ENCODE data around the gene RUNX2.
A peak's percentile ranks its signal among the peaks of the same experiment; 100 is the strongest.
"Not testable (repeated sequence)": the region's sequence is repeated elsewhere in the genome, so short reads cannot be mapped to it uniquely, and the experiment has no call there.

Gene RUNX2

DNA sequence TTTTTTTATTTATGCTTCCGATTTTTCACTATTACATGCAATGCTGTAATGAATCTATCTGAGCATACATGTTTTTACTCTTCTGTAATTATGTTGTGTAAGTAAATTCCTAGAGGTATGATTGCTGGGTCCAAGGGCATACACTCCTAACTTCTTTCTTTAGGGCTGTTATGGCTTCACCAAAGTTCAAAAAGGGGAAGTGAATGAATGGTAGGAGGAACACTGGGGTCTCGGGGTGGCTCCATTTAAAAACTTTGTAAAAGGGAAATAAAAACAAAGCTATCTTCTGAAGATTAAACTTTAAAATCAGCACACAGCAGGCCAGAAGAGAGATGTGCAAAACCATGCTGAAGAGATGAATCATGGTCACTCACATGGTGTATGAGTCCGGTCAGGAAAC lies 338.7 kb downstream of the RUNX2 start:
- no peak for DNase-seq (ENCODE audit: low read depth in 1 of 2, low spot score in 1 of 2)

DNA sequence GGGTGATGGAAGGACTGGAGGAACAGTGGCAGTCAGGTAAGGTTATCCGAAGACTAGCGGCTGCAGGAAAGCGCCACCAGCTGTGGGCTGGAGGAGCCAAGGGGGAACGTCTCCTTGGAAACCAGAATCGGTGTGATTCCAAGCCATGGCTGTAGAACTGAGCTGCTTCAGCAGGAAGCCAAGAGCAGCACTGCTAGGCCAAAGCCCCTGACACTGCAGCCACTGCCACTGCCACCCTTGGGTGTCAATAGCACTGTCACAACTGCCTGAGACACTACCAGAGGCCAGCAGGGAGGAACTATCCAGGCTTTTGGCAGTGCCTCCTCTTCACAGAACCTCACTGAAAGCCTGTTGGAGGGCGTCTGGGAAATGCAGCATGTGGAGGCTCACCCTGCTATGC lies 339.2 kb downstream of the RUNX2 start:
- no peak for DNase-seq (ENCODE audit: low read depth in 1 of 2, low spot score in 1 of 2)

DNA sequence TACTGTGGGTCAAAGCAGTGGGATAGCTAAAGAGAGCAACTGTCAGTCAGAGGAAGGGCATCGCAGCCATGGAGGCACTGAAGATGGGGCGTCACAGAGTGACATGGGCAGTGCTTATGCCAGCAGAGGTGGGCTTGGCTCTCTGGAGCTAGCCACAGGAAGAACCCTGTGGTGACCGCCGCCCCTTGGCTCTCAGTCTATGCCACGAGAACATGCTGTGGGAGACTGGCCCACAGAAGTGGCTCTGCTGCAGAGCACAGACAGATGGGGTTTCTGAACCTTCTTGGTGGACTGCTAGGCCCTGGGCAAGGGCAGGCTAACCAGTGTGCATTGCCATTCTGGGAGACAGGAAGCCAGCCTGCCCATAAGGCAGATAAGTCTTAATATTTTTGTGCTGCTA lies 339.6 kb downstream of the RUNX2 start:
- DNase-seq (ENCODE audit: low read depth in 1 of 2, low spot score in 1 of 2), result no peak

- no peak for DNase-seq (ENCODE audit: low read depth in 1 of 2, low spot score in 1 of 2)
These were observed 340.6 kb downstream of the RUNX2 start for GRCh38 chr6:45668705-45669104.

GRCh38 chr6:45673167-45673566 lies 345.0 kb downstream of the RUNX2 start:
- not testable (repeated sequence) for DNase-seq (ENCODE audit: low read depth in 1 of 2, low spot score in 1 of 2)

GRCh38 chr6:45675166-45675565 lies 347.0 kb downstream of the RUNX2 start:
- not testable (repeated sequence) for DNase-seq (ENCODE audit: low read depth in 1 of 2, low spot score in 1 of 2)

GRCh38 chr6:45675634-45676033 lies 347.5 kb downstream of the RUNX2 start:
- no peak for DNase-seq (ENCODE audit: low read depth in 1 of 2, low spot score in 1 of 2)

DNA sequence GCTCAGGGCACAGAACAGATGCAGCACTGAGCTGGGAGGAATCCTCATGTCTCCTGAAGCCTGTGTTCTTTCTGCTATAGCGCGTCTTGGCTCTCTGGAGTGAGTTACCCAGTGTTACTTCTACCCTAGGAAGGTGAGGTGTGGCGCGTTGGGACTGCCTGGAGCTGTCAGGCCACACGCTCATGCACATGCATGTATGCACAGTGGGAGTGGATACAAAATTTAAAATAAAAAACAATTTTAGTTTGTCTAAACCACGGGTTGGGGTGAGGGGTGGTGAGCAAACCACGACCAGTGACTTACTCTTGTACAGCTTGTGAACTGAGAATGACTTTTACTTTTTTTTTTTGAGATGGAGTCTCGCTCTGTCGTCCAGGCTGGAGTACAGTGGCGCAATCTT lies 348.2 kb downstream of the RUNX2 start:
- DNase-seq (ENCODE audit: low read depth in 1 of 2, low spot score in 1 of 2), result no peak

GRCh38 chr6:45677381-45678284 lies 349.5 kb downstream of the RUNX2 start:
- DNase-seq (ENCODE audit: low read depth in 1 of 2, low spot score in 1 of 2), result peak in 1 of 2 donors; percentile 15

GRCh38 chr6:45678285-45678607 lies 350.1 kb downstream of the RUNX2 start:
- DNase-seq (ENCODE audit: low read depth in 1 of 2, low spot score in 1 of 2), result no peak

DNA sequence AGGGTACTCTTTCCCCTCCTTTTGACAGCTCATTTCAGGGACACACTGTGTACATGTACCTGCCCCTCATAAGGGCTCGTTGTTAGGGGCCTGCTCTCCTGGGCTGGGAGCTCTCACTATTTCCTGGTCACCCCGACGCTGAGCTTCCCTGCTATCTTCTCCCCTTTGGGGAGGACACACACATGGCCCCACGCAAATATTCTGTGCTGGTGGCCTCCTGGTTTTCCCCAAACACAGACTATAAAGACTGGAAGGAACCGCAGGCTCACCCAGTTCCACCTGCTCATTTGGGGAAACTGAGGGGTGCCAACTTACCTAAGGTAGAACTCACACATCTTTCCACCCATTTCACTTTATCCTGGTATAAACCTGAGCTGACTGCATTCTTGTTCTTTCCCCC lies 351.0 kb downstream of the RUNX2 start:
- DNase-seq (ENCODE audit: low read depth in 1 of 2, low spot score in 1 of 2), result no peak

GRCh38 chr6:45679631-45680030 lies 351.5 kb downstream of the RUNX2 start:
- DNase-seq (ENCODE audit: low read depth in 1 of 2, low spot score in 1 of 2), result no peak

DNA sequence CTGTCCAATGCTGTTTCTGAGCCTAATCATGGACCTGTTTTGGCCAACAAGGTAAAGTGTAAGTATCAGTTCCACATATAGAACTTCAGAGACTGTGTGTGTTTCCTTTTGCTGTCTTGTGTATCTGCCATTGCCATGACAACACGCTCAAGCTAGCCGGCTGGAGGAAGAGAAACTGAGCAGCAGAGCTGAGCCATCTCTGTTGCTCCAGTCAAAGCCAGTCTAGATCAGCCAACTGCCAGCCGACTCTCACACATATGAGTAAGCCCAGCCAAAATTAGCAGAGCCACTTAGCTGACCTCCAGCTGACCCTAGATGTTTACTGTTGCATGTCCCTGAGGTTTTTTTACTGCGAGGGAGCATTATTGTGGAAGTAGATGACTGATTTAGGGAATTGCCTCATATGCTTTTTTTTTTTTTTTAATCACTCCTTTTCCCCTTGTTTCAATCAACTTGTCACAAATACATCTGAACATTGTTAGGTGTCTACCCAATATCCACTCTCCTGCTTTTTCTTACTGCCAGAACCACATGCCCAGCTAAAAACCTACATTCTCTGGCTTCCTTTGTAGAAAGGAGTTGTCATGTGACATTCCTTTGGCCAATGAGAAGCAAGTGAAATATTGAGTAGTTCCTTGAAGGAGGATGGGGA lies 353.9 kb downstream of the RUNX2 start:
- DNase-seq (ENCODE audit: low read depth in 1 of 2, low spot score in 1 of 2), result peak in 1 of 2 donors; percentile 6

GRCh38 chr6:45684476-45684875 lies 356.3 kb downstream of the RUNX2 start:
- DNase-seq (ENCODE audit: low read depth in 1 of 2, low spot score in 1 of 2), result no peak

DNA sequence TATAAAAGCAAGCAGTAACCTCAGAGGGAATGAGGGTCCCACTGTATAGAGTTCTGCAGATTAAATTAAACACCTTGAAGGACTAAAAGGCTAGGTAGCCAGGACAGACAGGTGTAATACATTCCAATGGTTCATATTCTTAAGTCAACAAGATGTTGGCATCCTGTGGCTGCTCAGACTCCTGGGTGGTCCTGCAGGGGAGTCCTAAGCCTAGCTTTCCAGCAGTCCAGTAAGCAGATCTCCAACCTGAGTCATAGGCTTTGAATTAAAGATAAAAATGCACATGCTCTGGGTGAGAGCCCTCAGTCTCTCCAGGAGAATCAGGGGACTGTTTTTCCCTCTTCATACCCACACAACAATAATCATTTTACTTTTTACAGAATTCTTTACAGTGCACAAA lies 356.9 kb downstream of the RUNX2 start:
- no peak for DNase-seq (ENCODE audit: low read depth in 1 of 2, low spot score in 1 of 2)

- DNase-seq (ENCODE audit: low read depth in 1 of 2, low spot score in 1 of 2), result no peak
These were observed 358.9 kb downstream of the RUNX2 start for GRCh38 chr6:45686841-45687569.

DNA sequence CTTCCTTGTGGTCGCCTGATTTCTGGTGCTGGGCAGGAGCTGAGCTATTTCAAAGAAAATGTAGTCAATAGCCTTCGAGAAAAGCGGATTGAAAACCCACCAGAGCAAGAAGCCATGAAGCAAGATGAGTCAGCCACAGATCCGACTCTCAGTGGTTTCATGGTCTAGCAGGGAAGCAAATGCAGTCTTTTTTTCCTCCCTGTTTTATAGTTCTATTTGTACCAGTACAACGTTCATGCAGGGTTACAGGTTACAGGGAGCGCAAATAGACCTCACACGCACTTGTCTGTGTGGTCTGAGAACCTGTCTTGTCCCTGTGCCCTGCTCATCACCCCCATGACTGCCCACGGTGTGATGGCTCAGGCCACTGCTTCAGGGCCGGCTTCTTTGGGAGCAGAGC lies 359.4 kb downstream of the RUNX2 start:
- DNase-seq (ENCODE audit: low read depth in 1 of 2, low spot score in 1 of 2), result no peak

GRCh38 chr6:45688180-45688579 lies 360.1 kb downstream of the RUNX2 start:
- DNase-seq (ENCODE audit: low read depth in 1 of 2, low spot score in 1 of 2), result no peak

- no peak for DNase-seq (ENCODE audit: low read depth in 1 of 2, low spot score in 1 of 2)
These were observed 361.9 kb downstream of the RUNX2 start for GRCh38 chr6:45689926-45690615.

DNA sequence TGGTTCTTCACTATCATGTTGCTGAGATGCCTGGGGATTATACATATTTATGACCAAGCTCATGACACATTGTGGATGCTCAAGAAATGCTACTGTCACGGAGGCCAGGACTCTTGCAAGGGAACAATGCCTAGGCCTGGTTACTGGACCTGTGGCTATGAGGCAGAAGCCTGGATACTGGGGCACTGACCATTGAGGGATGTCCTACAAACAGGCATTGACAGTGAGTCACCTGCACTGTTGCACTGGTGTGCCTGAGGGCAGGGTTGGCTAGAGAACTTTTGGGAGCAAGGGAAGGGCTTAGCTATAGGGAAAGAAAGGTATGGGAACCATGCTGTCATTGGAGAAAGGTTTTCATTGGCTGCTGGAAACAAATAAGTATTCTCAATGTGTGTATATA lies 362.7 kb downstream of the RUNX2 start:
- no peak for DNase-seq (ENCODE audit: low read depth in 1 of 2, low spot score in 1 of 2)

DNA sequence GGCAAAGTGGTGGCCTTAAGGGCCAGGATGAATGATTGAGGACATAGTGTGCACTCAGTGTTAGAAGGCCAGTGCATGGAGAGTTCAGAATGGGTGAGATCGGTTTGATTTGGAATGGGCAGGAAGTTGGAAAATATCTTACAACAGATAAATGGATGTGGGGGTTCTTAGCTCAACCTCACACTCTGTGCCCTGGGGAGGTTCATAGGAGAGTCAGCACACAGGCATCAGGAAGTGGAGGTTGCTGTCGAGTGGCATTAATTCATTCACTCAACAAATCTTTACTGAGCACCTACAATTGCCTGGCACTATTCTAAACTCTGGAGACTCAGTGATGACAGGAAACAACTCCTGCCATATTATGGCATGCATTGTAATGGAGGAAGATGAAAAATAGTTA lies 363.3 kb downstream of the RUNX2 start:
- DNase-seq (ENCODE audit: low read depth in 1 of 2, low spot score in 1 of 2), result no peak

Data from activated T-helper 1 cell treated with anti-CD3 and anti-CD28 coated beads, Interleukin-2, amount 50 U/mL, for 16 hours (primary cell).